Measurements from ENCODE around the gene PCDHA11. TPM values are rescaled to one million over a fixed set of nuclear protein-coding genes. Genes with fewer than 3 reads are reported as not detected.
A peak's percentile ranks its signal among the peaks of the same experiment; 100 is the strongest.

The PCDHA11 gene
- polyA plus RNA-seq, 3 donors, result not detected

- Histone ChIP-seq H3K27me3 (ENCODE audit: control insufficient read depth in 2 of 2, insufficient read depth in 2 of 2, low read length in 2 of 2) (peaks cover 0 to 13% of the 10 kb centered on the region in 2 donors), H2AFZ (ENCODE audit: insufficient read depth, low read depth, low read length, poor library complexity, severe bottlenecking) (no peak overlapping the region), H3K27ac (ENCODE audit: low read depth in 1 of 2, low read length in 2 of 2) (no peak overlapping the region), H3K4me2 (replicated peaks; ENCODE audit: extremely low read depth, low read length, poor library complexity, severe bottlenecking) (no peak overlapping the region), H4K20me1 (ENCODE audit: insufficient read depth, low read length) (no peaks in the 10 kb centered on the region), H3K36me3 (replicated peaks in 1 of 2; ENCODE audit: control insufficient read depth in 1 of 2, insufficient read depth in 2 of 2, low read length in 2 of 2) (no peaks in the 10 kb centered on the region), H3K9me3 (replicated peaks in 1 of 2; ENCODE audit: control insufficient read depth in 1 of 2, insufficient read depth in 1 of 2, low read length in 2 of 2) (peaks cover 26 to 53% of the 10 kb centered on the region in 2 donors), H3K4me3 (replicated peaks in 1 of 3; ENCODE audit: low read depth in 2 of 3, low read length in 3 of 3) (no peak overlapping the region), H3K9ac (ENCODE audit: insufficient read depth, low read length, poor library complexity, severe bottlenecking) (no peak overlapping the region), H3K79me2 (ENCODE audit: insufficient read depth, low read length) (no peaks in the 10 kb centered on the region), H3K4me1 (ENCODE audit: control insufficient read depth in 1 of 2, insufficient read depth in 2 of 2, low read length in 2 of 2) (no peaks in the 10 kb centered on the region)
- 43% methylated on average over 103 of the region's 103 CpGs for WGBS (ENCODE audit: insufficient coverage)
- peaks cover 0 to 7% of the 10 kb centered on the region in 2 donors for H3K36me3 Mint-ChIP-seq
- H3K4me1 Mint-ChIP-seq, result no peaks in the 10 kb centered on the region
- DNase-seq, result no peak
- H3K27me3 Mint-ChIP-seq (ENCODE audit: low read depth in 3 of 3), result peaks cover 8 to 24% (median 18%) of the 10 kb centered on the region in 3 donors
- peaks cover 24 to 48% (median 36%) of the 10 kb centered on the region in 7 donors for H3K9me3 Mint-ChIP-seq
- intact Hi-C loops (cut with micrococcal nuclease), result no loop called here
- H3K27ac Mint-ChIP-seq, result no peak overlapping the region
- peak overlapping the region in 1 of 2 donors; percentile 46 for H3K4me3 Mint-ChIP-seq
- TF ChIP-seq, protein P1, sequence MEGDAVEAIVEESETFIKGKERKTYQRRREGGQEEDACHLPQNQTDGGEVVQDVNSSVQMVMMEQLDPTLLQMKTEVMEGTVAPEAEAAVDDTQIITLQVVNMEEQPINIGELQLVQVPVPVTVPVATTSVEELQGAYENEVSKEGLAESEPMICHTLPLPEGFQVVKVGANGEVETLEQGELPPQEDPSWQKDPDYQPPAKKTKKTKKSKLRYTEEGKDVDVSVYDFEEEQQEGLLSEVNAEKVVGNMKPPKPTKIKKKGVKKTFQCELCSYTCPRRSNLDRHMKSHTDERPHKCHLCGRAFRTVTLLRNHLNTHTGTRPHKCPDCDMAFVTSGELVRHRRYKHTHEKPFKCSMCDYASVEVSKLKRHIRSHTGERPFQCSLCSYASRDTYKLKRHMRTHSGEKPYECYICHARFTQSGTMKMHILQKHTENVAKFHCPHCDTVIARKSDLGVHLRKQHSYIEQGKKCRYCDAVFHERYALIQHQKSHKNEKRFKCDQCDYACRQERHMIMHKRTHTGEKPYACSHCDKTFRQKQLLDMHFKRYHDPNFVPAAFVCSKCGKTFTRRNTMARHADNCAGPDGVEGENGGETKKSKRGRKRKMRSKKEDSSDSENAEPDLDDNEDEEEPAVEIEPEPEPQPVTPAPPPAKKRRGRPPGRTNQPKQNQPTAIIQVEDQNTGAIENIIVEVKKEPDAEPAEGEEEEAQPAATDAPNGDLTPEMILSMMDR (IDR thresholded peaks at IDR 0.05), result no peak
These were observed 32.9 kb upstream of the PCDHA11 start for GRCh38 chr5:140835622-140836510.

- intact Hi-C loops (cut with micrococcal nuclease), result no loop called here
- H3K4me3 Mint-ChIP-seq, result no peak within 1 kb of the TSS
- H3K36me3 Mint-ChIP-seq, result no peaks in the 10 kb centered on the region
- H3K27me3 Mint-ChIP-seq (ENCODE audit: low read depth in 3 of 3), result peaks cover 3 to 23% (median 12%) of the 10 kb centered on the region in 3 donors
- no peak within 1 kb of the TSS for H3K27ac Mint-ChIP-seq
- H3K4me1 ChIP-seq (ENCODE audit: control insufficient read depth in 1 of 2, insufficient read depth in 2 of 2, low read length in 2 of 2), result no peaks in the 10 kb centered on the region
- peaks cover 26 to 48% (median 34%) of the 10 kb centered on the region in 7 donors for H3K9me3 Mint-ChIP-seq
- no peak for DNase-seq
- H3K36me3 ChIP-seq (replicated peaks in 1 of 2; ENCODE audit: control insufficient read depth in 1 of 2, insufficient read depth in 2 of 2, low read length in 2 of 2), result no peaks in the 10 kb centered on the region
- no peak within 1 kb of the TSS for H3K9ac ChIP-seq (ENCODE audit: insufficient read depth, low read length, poor library complexity, severe bottlenecking)
- no peak within 1 kb of the TSS for H2AFZ ChIP-seq (ENCODE audit: insufficient read depth, low read depth, low read length, poor library complexity, severe bottlenecking)
- H4K20me1 ChIP-seq (ENCODE audit: insufficient read depth, low read length), result no peaks in the 10 kb centered on the region
- no peak within 1 kb of the TSS for H3K4me3 ChIP-seq (replicated peaks in 1 of 3; ENCODE audit: low read depth in 2 of 3, low read length in 3 of 3)
- no peaks in the 10 kb centered on the region for H3K79me2 ChIP-seq (ENCODE audit: insufficient read depth, low read length)
- no peak within 1 kb of the TSS for H3K27ac ChIP-seq (ENCODE audit: low read depth in 1 of 2, low read length in 2 of 2)
- H3K9me3 ChIP-seq (replicated peaks in 1 of 2; ENCODE audit: control insufficient read depth in 1 of 2, insufficient read depth in 1 of 2, low read length in 2 of 2), result peaks cover 34 to 41% of the 10 kb centered on the region in 2 donors
- no peaks in the 10 kb centered on the region for H3K4me1 Mint-ChIP-seq
- WGBS (ENCODE audit: insufficient coverage), result 30% methylated on average over 24 of the region's 47 CpGs
- H3K27me3 ChIP-seq (ENCODE audit: control insufficient read depth in 2 of 2, insufficient read depth in 2 of 2, low read length in 2 of 2), result peaks cover 0 to 2% of the 10 kb centered on the region in 2 donors
- no peak within 1 kb of the TSS for H3K4me2 ChIP-seq (replicated peaks; ENCODE audit: extremely low read depth, low read length, poor library complexity, severe bottlenecking)
- TF ChIP-seq, protein P1 (IDR thresholded peaks at IDR 0.05), result no peak
These were observed 27.5 kb upstream of the PCDHA11 start, which contains the start of gene PCDHA8 for GRCh38 chr5:140840978-140841962. Gene PCDHA8 (plus strand): TSS chr5:140841187. CDS start chr5:140841322, 135 bp downstream.
